GM19193 (cell line): ENCODE results near the gene ITGA2.

Experiments used
- POLR2A ChIP-seq: IDR thresholded peaks from 4 replicates; pipeline ENCODE4 v1.6.1; 2011; ENCODE audit not compliant: insufficient read depth, insufficient read length; ENCODE audit errors: extremely low read depth

The ITGA2 gene

GRCh38 chr5:52989025-52989780, at the start of gene ITGA2:
ITGA2 (plus strand) TSS chr5:52989352; CDS start chr5:52989469, 117 bp downstream.
- no peak for TF ChIP-seq POLR2A

GRCh38 chr5:52943285-52943684, 45.9 kb upstream of the ITGA2 start:
- no peak for TF ChIP-seq POLR2A

- TF ChIP-seq POLR2A, result no peak
Measured at GRCh38 chr5:52943808-52944207, 45.3 kb upstream of the ITGA2 start.

- no peak for TF ChIP-seq POLR2A
Measured at GRCh38 chr5:52945040-52945439, 44.1 kb upstream of the ITGA2 start.

- TF ChIP-seq POLR2A, result no peak
Measured at GRCh38 chr5:52947208-52947607, 41.9 kb upstream of the ITGA2 start.

GRCh38 chr5:52947851-52948250, 41.3 kb upstream of the ITGA2 start:
- TF ChIP-seq POLR2A, result no peak

- TF ChIP-seq POLR2A, result no peak
Measured at GRCh38 chr5:52948418-52949076, 40.6 kb upstream of the ITGA2 start.

- no peak for TF ChIP-seq POLR2A
Measured at GRCh38 chr5:52950686-52951085, 38.5 kb upstream of the ITGA2 start.

GRCh38 chr5:52952483-52952882, 36.7 kb upstream of the ITGA2 start:
- no peak for TF ChIP-seq POLR2A

GRCh38 chr5:52956014-52956413, 33.1 kb upstream of the ITGA2 start:
- TF ChIP-seq POLR2A, result no peak

GRCh38 chr5:52956915-52957747, 32.0 kb upstream of the ITGA2 start:
- TF ChIP-seq POLR2A, result no peak

GRCh38 chr5:52961274-52961681, 27.9 kb upstream of the ITGA2 start:
- TF ChIP-seq POLR2A, result no peak

GRCh38 chr5:52963636-52964035, 25.5 kb upstream of the ITGA2 start:
- no peak for TF ChIP-seq POLR2A

- no peak for TF ChIP-seq POLR2A
Measured at GRCh38 chr5:52964138-52964537, 25.0 kb upstream of the ITGA2 start.

GRCh38 chr5:52977264-52977897, 11.8 kb upstream of the ITGA2 start:
- TF ChIP-seq POLR2A, result no peak
